ENCODE results near the gene HS3ST3B1.

- TF ChIP-seq, protein P1, sequence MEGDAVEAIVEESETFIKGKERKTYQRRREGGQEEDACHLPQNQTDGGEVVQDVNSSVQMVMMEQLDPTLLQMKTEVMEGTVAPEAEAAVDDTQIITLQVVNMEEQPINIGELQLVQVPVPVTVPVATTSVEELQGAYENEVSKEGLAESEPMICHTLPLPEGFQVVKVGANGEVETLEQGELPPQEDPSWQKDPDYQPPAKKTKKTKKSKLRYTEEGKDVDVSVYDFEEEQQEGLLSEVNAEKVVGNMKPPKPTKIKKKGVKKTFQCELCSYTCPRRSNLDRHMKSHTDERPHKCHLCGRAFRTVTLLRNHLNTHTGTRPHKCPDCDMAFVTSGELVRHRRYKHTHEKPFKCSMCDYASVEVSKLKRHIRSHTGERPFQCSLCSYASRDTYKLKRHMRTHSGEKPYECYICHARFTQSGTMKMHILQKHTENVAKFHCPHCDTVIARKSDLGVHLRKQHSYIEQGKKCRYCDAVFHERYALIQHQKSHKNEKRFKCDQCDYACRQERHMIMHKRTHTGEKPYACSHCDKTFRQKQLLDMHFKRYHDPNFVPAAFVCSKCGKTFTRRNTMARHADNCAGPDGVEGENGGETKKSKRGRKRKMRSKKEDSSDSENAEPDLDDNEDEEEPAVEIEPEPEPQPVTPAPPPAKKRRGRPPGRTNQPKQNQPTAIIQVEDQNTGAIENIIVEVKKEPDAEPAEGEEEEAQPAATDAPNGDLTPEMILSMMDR (IDR thresholded peaks at IDR 0.05) = no peak
- TF ChIP-seq POLR2A (IDR thresholded peaks at IDR 0.05) = no peak
- no peak for TF ChIP-seq EP300 (IDR thresholded peaks at IDR 0.05)
These were observed 9.2 kb downstream of the HS3ST3B1 start for GRCh38 chr17:14310101-14310500.

Measured in ovary (tissue), 3 donors.